NCI-H2171 (cell line): ENCODE data around the gene C4A.
"Not testable (repeated sequence)": the region's sequence is repeated elsewhere in the genome, so short reads cannot be mapped to it uniquely, and the experiment has no call there.

Source experiments
- DNase-seq: peaks from one replicate; lab custom pipeline; 2025; lab: John Stamatoyannopoulos, UW

Gene C4A

DNA sequence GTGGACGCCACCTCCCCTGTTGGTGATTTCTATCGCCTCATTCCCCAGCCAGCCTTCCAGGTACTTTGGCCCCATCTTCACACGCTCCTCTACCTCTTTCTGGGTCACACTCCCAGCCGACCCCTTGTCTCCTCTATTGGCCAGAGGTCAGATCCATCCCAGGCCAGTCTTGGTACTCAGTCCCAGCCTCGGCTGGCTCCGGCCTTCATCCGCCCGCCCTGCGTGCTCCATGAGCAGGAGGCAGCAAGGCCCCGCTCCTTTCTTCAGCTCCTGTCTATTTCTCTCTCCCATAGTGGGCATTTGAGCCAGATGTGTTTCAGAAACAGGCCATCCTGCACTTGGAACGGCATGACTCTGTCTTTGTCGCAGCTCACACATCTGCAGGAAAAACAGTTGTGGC is 20.2 kb upstream of the C4A start:
- DNase-seq: no peak

DNA sequence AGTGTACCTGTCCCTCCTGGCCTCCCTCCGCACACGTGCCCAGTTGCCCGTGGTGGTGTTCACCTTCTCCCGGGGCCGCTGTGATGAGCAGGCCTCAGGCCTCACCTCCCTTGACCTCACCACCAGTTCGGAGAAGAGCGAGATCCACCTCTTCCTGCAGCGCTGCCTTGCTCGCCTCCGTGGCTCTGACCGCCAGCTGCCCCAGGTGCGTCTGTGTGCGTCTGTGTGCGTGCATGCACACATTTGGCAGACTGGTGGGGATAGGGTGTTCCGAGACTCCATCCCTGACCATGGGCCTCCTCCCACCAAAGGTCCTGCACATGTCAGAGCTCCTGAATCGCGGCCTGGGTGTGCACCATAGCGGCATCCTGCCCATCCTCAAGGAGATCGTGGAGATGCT is 17.9 kb upstream of the C4A start:
- no peak for DNase-seq

DNA sequence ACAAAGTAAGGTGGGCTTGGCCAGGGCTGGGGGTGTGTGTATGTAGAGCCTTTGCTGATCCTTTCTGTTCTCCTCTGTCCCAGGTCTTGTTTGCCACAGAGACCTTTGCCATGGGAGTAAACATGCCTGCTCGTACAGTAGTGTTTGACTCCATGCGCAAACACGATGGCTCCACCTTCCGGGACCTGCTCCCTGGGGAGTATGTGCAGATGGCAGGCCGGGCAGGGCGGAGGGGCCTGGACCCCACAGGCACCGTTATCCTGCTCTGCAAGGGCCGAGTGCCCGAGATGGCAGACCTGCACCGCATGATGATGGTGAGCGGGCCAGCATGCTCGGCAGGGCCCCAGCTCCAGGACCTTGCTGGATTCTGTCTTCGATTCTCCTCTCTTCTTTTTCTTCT is 16.2 kb upstream of the C4A start:
- DNase-seq: no peak

DNA sequence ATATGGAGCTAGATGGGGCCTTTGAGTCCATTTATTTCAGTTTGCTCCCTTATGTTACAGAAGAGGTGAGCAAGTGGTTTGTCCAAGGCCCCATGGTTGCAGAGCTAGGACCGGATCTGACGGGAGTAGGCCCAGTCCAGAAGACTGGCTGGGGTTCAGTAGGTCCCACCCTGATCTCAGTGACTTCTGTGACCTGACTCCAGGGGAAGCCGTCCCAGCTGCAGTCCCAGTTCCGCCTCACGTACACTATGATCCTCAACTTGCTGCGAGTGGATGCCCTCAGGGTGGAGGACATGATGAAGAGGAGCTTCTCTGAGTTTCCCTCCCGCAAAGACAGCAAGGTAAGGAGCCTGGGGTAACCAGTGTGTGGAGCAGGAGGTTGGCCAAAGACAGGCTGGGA is 15.4 kb upstream of the C4A start:
- no peak for DNase-seq

DNA sequence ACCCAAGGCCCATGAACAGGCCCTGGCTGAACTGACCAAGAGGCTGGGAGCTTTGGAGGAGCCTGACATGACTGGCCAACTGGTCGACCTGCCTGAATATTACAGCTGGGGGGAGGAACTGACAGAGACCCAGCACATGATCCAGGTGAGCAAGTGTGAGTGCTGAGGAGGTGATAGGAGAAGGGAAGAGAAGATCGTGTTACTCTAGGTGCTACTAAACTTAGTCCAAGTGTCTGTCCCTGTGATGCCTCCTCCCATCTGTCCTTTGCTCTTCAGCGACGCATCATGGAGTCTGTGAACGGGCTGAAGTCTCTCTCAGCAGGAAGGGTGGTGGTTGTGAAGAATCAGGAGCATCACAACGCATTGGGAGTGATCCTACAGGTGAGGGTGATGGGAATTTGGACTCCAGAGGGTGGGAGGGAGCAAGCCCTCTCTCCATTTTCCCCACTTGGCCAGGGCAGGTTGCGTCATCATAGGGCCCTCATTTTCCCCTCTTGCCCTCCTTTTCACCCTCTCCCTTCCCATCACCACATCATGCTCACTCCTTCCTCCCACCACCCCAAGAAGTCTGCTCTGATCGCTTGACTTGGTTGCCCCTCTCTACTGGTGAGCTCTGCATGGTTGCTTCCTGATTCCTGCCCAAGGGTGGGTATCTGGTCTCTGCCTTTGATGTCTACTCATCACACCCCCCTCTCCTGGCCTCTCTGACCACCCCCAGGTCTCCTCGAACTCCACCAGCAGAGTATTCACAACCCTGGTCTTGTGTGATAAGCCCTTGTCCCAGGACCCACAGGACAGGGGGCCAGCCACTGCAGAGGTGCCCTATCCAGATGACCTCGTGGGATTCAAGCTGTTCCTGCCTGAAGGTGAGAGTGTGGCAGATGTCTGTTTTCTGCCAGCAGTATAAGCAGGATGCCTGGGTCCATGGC is 14.6 kb upstream of the C4A start:
- no peak for DNase-seq

DNA sequence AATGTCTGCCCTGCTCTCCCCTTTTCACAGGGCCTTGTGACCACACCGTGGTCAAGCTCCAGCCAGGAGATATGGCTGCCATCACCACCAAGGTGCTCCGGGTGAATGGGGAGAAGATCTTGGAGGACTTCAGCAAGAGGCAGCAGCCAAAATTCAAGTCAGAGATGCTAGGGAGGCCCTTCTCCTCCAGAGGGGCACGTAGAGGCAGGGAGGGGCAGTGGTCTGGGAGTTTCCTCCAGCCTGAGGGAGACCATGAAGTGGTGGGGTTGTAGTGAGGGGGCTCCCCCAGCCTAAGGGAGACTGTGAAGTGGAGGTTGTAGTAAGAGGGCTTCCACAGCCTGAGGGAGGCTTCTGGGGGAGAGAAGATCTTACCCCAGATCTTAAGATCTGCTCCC is 13.9 kb upstream of the C4A start:
- DNase-seq: no peak

DNA sequence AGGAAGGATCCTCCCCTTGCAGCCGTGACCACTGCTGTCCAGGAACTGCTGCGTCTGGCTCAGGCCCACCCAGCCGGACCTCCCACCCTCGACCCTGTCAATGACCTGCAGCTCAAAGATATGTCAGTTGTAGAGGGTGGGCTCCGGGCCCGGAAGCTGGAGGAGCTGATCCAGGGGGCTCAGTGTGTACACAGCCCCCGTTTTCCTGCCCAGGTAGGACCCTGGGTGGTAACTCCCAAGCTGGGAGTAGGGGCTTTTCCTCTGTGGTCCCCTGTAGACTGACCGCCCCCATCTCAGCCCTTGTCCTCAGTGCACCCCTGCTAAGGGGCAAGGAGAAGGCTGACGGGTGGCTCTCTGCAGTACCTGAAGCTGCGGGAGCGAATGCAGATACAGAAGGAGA is 13.5 kb upstream of the C4A start:
- DNase-seq: no peak

DNA sequence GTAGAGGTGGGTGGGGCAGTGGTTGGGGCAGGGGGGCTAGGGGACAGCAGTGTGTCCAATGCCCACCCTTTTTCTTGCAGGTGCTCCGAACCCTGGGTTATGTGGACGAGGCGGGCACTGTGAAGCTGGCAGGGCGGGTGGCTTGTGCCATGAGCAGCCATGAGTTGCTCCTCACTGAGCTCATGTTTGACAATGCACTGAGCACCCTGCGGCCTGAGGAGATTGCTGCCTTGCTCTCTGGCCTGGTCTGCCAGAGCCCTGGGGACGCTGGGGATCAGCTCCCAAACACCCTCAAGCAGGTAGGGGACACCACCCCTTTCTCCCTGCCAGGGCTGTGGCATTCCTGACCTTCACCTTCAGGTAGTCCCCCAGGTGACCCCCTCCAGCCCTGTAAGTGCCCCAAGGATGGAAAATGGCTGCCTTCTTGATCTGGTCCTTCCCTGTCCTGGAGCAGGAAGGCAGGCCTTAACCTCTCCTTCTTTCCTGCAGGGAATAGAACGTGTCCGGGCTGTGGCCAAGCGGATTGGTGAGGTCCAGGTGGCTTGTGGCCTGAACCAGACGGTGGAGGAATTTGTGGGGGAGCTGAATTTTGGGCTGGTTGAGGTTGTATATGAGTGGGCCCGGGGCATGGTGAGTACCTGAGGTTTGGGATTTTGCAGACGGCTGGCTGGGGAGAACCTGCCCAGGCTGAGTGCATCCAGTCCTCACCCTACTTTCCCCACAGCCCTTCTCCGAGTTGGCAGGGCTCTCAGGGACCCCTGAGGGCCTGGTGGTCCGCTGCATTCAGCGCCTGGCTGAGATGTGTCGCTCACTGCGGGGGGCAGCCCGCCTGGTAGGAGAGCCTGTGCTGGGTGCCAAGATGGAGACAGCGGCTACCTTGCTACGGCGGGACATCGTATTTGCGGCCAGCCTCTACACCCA is 12.8 kb upstream of the C4A start:
- DNase-seq: no peak

DNA sequence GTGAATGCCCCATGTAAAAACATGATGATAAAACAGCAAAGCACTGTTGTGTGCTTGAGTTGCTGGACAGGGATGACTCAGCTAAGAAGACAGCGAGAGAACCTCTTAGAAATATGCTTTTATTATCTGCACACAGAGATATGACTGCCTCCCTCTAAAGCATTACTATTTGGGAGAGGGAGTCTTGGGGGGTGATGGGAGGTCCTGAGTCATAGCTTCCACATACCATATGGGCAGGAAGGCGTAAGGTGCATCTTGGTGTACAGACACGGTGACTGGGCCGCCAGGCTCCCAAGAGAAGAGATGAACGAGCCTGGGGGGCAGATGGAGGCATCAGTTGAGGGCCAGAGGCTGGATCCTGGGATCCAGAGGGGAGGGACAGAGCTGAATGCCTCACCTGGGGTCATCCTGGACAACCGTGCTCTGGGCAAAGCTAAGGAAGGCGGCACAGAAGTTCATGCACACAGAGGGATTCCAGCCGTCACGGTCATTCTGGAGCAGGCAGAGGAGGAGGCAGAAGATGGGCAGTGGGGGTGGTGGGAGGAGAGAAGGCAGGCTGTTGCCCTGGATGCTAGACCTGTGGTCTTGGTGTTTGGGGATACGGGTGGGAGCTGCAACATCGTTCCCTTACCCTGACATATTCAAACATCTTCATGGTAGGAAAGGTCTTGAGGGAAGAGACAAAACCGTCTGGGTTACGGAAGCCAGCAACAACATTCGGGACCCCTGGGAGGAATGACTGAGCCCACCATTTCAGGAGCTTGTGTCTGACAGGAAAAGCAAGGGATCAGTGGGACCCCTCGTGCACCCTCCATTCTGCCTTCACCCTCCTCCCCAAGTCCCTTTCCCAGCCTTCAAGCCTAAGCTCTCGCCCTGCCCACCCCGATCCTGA is 11.9 kb upstream of the C4A start:
- DNase-seq: no peak

DNA sequence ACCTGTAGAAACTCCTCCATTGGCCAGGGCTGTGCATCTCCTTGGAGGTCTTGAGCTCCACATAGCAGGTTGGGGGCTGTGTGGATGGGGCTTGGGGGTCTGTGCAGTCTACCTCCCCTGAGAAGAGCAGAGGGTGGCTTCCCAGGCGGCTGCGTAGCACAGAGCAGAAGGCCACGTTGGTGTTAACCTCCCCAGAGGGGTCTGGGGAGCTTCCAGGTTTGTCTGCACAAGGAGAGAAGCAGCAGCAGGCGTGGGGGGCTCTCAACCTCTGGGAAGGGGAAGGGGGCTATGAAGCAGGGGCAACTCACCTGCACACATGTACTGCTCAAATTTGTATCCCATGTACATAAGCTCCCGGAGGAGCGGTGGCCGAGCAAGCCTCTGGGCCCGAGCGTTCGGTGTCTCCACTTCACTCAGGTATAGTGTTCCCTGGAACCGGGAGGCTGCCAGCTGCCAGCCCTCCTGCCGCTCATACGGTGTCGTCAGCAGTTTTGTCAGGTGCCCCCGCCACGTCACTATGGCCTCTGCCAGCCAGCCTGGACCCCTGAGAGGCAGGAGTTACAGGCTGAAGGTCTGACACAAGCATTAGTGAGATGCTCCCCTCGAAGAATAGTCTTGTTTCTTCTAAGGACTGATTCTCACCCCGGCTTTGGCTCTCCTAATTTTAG is 11.1 kb upstream of the C4A start:
- DNase-seq: peak; percentile 71

DNA sequence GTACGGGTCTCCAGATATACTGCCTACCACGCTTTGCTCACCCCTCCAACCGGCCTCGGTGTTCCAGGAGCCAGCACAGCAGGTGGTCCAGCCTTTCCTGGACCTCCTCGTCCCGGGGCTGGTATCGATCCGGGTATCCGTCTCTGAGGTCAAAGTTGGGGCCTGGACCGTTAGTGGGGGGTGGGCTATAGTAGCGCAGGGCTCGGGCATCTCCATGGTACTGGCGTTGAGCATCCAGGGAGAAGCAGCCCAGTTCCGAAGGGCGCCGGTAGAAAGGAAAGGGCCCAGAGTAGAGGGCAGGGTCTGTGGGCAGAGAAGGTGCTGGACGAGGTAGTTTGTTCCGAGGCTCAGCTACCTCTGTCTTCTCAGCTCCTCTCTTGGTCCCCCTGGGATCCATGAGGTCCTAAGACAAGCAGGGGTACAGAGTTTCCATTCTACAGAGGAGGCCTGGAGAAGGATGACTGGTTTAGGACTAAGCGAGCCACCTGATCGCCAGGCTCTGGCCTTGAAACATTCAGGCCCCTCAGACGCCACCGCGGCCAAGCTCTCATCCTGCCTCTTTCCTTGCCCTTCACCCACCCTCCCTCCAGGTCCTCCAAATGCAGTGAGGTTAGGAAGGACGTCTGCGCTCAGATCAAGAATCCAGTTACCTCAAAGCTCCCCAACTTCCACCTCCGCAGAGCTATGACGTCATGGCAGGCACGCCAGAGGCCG is 10.4 kb upstream of the C4A start:
- DNase-seq: no peak

DNA sequence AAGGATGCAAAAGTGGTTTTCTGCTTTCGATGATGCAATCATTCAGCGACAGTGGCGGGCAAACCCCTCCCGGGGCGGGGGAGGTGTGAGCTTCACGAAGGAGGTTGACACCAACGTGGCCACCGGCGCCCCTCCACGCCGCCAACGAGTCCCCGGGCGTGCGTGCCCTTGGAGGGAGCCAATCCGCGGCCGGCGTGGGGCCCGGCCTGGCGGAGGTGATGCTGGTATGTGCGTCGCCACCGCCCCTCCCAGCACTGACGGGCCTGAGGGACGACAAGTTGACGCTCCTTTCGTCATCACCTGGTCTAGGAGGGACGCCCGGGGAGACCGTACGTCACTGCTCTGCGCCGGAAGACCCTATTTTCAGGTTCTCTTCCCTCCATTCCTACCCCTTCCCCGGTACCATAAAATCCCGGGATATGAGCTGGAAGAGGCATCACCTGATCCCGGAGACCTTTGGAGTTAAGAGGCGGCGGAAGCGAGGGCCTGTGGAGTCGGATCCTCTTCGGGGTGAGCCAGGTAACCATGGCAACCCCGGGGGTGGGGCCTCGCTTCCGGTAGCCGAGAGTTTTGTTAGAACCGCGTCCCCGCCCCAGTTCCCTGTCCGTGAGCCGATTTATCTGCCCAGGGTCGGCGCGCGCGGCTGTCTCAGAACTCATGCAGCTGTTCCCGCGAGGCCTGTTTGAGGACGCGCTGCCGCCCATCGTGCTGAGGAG is 9.7 kb upstream of the C4A start, which contains the start of gene DXO:
Gene DXO (minus strand): TSS at position 146 of the 716 bp plus-strand sequence. CDS start 463 bp downstream, outside the sequence.
- peak; percentile 100 for DNase-seq

DNA sequence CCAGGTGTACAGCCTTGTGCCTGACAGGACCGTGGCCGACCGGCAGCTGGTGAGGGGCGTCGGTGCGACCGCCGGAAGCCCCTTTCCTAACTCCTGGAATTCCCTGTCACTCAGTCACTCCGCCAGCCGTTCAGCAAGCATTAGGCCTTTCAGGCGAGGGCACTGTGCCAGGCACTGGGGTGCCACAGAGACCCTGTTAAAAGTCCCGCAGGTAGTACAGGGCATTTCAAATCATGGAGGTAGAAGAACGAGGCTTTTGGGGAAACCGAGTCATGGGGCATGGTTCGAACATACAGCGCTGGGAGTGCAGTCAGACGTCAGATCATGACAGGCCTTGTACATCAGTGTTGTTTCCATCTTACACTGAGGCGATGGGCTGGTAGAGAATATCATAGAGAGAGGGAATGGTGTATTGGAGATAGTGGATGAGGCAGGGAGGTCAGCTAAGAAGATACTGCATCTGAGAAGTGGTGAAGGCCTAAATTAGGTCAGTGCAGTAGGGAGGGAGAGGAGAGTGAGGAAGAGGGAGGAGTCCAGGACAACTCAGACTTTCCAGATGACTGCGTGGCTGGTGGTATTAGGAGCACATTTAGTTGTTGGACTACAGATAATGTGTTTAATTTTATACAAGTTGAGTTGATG is 9.0 kb upstream of the C4A start:
- no peak for DNase-seq

DNA sequence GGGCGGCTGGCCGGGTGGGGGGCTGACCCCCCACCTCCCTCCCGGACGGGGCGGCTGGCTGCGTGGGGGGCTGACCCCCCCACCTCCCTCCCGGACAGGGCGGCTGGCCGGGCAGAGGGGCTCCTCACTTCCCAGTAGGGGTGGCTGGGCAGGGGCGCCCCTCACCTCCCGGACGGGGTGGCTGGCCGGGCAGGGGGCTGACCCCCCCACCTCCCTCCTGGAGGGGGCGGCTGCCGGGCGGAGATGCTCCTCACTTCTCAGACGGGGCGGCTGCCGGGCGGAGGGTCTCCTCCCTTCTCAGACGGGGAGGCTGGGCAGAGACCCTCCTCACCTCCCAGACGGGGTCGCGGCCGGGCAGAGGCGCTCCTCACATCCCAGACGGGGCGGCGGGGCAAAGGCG is 5.8 kb upstream of the C4A start:
- DNase-seq: not testable (repeated sequence)

DNA sequence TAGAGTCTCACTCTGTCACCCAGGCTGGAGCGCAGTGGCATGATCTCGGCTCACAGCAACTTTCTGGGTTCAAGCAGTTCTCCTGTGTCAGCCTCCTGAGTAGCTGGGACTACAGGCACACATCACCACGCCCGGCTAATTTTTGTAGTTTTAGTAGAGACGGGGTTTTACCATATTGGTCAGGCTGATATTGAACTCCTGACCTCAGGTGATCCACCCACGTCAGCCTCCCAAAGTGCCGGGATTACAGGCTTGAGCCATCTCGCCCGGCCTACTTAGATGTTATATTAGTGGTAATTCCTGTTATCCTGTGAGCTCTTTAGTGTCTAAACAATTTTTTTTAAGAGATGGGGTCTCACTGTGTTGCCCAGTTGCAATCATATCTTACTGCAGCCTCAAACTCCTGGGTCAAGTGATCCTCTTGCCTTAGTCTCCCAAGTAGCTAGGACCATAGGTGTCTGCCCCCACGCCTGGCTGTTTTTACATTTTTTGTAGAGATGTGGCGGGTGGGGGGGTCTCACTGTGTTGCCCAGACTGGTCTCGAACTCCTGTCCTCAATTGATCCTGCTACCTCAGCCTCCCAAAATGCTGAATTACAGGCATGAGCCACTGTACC is 3.9 kb upstream of the C4A start:
- no peak for DNase-seq

DNA sequence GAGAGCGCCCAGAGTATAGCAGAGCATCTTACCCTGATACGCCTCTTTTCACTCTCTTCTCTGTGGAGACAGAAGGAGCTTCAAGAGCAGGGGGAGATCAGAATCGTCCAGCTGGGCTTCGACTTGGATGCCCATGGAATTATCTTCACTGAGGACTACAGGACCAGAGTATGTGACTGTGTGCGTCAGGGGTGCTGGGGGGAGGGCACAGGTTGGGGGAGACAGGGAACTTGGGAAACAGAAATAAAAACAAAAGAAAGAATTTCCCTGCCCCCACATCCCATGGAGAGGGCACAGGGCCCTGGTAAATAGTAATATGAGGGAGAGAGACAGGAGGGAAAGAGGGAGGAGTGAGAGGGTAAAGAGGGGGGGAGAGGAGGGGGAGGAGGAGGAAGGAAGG is 3.0 kb upstream of the C4A start:
- DNase-seq: no peak

DNA sequence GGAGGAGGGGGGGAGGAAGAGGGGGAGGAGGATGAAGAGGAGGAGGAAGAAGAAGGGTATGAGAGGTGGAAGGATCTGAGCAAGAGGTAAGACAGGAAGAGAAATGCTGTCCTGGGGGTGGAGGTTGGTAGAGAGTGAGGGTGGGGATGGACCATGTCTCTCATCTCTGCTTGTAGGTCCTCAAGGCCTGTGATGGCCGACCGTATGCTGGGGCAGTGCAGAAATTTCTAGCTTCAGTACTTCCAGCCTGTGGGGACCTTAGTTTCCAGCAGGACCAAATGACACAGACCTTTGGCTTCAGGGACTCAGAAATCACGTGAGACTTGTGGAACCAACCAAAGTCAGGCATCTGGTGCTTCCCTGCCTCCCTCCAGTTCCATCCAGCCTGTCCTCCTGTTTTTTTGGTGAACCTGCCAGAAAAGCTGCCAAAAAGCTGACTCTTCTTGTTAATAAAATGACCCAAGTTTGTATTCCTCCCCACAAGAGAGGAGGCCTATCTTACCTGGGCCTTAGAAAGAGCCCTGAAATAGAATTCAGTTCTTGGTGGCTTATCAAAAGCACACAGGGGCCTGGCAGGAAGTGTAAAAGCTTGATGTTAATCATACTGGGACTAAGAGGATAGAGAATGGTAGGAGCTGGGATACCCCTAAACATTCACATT is 2.5 kb upstream of the C4A start:
- no peak for DNase-seq

DNA sequence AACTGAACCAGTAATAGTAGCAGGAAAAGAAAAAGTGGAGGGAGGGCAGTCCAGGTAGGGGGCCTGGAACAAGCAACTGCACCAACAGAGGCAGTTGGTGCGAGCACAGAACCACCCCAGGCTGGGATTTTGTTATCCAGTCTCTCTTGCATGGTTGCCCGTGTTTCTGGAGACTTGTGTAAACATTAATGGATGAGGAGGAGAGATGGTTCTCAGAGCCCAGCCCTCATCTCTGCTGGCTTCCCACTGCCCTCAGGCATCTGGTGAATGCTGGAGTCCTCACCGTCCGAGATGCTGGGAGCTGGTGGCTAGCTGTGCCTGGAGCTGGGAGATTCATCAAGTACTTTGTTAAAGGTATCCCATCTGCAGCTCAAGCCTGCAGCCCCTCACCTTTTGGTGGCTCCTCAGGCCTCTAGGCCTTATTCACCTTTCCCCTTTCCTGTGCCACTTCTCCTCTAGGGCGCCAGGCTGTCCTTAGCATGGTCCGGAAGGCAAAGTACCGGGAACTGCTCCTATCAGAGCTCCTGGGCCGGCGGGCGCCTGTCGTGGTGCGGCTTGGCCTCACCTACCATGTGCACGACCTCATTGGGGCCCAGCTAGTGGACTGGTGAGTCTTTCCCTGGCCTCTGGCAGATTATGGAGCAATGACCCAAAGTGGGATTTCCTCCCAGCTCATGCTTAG is 1.5 kb upstream of the C4A start:
- not testable (repeated sequence) for DNase-seq
